Fibroblast of lung (primary cell): Measurements from ENCODE around the gene PCSK2.

Source experiments
- EZH2 ChIP-seq: IDR thresholded peaks from 2 replicates; pipeline ENCODE4 v1.5.1; 2012; ENCODE audit warnings: low read length, control low read depth, mild to moderate bottlenecking; ENCODE audit errors: missing control alignments
- TF ChIP-seq, protein P1 (sequence below), 2 donors: IDR thresholded peaks in 1 of 2; conservative IDR thresholded peaks in 1 of 2; 1 replicate in 1 of 2; 2 replicates in 1 of 2; pipeline ENCODE4 v1.5.1; 2011 to 2012; ENCODE audit warnings: low read length in 2 of 2, control low read depth in 1 of 2, inconsistent platforms in 1 of 2, low read depth in 1 of 2, mild to moderate bottlenecking in 1 of 2

DNA sequence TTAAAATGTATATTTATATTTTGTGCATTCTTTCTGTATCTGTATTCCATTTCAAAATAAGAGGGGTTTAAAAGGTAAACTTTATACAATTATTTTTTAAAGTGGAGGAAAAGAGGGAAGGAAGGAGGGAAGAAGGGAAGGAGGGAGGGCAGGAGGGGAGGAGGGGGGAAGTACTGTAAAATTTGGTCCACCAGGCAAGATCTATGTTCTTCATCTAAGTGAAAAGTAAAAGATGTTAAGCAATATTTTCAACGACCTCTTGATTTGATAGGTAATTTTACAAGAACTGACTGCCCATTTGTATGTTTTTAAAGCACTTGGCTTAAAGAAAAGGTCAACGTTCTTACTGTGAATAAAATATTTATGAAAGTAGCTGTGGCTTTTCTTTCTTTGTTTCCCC, 29.8 kb upstream of the PCSK2 start:
- TF ChIP-seq, protein P1, sequence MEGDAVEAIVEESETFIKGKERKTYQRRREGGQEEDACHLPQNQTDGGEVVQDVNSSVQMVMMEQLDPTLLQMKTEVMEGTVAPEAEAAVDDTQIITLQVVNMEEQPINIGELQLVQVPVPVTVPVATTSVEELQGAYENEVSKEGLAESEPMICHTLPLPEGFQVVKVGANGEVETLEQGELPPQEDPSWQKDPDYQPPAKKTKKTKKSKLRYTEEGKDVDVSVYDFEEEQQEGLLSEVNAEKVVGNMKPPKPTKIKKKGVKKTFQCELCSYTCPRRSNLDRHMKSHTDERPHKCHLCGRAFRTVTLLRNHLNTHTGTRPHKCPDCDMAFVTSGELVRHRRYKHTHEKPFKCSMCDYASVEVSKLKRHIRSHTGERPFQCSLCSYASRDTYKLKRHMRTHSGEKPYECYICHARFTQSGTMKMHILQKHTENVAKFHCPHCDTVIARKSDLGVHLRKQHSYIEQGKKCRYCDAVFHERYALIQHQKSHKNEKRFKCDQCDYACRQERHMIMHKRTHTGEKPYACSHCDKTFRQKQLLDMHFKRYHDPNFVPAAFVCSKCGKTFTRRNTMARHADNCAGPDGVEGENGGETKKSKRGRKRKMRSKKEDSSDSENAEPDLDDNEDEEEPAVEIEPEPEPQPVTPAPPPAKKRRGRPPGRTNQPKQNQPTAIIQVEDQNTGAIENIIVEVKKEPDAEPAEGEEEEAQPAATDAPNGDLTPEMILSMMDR (conservative IDR thresholded peaks at IDR 0.05 in 1 of 2, IDR thresholded peaks at IDR 0.05 in 1 of 2; ENCODE audit: low read depth in 1 of 2, low read length in 2 of 2) = no peak
- TF ChIP-seq EZH2 = no peak
